K562 (cell line): Measurements from ENCODE around the gene SPRED2. TPM values are rescaled to one million over a fixed set of nuclear protein-coding genes. Genes with fewer than 3 reads are reported as not detected.

ENCODE experiments used
- BCOR ChIP-seq: fragments of 450-650 bp; IDR thresholded peaks from 2 replicates; pipeline ENCODE4 v1.6.1; 2016
- CEBPG ChIP-seq, 3 experiments: fragments of 200-800 bp in 1 of 3; sonication (Bioruptor generic) in 1 of 3; sonication (generic) in 1 of 3; formaldehyde crosslinking in 1 of 3; IDR thresholded peaks in 2 of 3; conservative IDR thresholded peaks in 1 of 3; 2 replicates each; pipeline versions ENCODE4 v1.6.1 to v1.8.0; 2016 to 2022; ENCODE audit warnings: missing compliant biosample characterization in 2 of 3, missing genetic modification characterization in 2 of 3, mild to moderate bottlenecking in 1 of 3, missing genetic modification reagents in 1 of 3
- MIER1 ChIP-seq: fragments of 450-650 bp; IDR thresholded peaks from 2 replicates; pipeline ENCODE4 v1.6.1; 2016; ENCODE audit warnings: antibody characterized with exemption, mild to moderate bottlenecking, low read depth
- MYC ChIP-seq, 2 experiments: fragments of 250-450 bp in 1 of 2; sonication (Bioruptor Pico) in 1 of 2; IDR thresholded peaks; 2 replicates each; pipeline versions ENCODE4 v1.5.1 to v1.6.1; 2012 to 2021; ENCODE audit warnings: low read depth in 2 of 2, borderline replicate concordance in 1 of 2, improper control_type of control experiment in 1 of 2, low read length in 1 of 2, mild to moderate bottlenecking in 1 of 2, moderate library complexity in 1 of 2
- SRSF3 ChIP-seq: fragments of 200-400 bp; formaldehyde crosslinking; IDR thresholded peaks from 2 replicates; pipeline ENCODE4 v1.6.1; 2016; ENCODE audit warnings: mild to moderate bottlenecking, low read length, moderate library complexity; ENCODE audit not compliant: insufficient read depth
- SRSF9 ChIP-seq: fragments of 200-400 bp; formaldehyde crosslinking; IDR thresholded peaks from 2 replicates; pipeline ENCODE4 v1.6.1; 2017; ENCODE audit warnings: low read depth, low read length, borderline replicate concordance
- STAT6 ChIP-seq: sonication (generic); formaldehyde crosslinking; IDR thresholded peaks from 2 replicates; pipeline ENCODE4 v1.8.1; 2023; ENCODE audit warnings: mild to moderate bottlenecking, missing genetic modification reagents
- SUPT5H ChIP-seq: fragments of 450-650 bp; IDR thresholded peaks from 2 replicates; pipeline ENCODE4 v1.6.1; 2016
- TCF3 ChIP-seq: sonication (generic); formaldehyde crosslinking; IDR thresholded peaks from 2 replicates; pipeline ENCODE4 v1.4.0; 2020; ENCODE audit warnings: mild to moderate bottlenecking, missing genetic modification reagents
- ZBTB40 ChIP-seq, 2 experiments: fragments of 450-650 bp in 1 of 2; sonication (generic) in 1 of 2; formaldehyde crosslinking in 1 of 2; IDR thresholded peaks; 2 replicates each; pipeline versions ENCODE4 v1.7.1 to v1.9.0; 2016 to 2022; ENCODE audit warnings: inconsistent platforms in 1 of 2, mild to moderate bottlenecking in 1 of 2, missing genetic modification reagents in 1 of 2
- polyA plus RNA-seq, 8 experiments: library from polyadenylated mRNA; depleted of rRNA in 4 of 8; stranded (reverse) in 5 of 8; unstranded in 3 of 8; fragments of >200 nt; fragmentation: Nextera tagmentation in 2 of 8; fragmentation: Illumina TruSeq in 1 of 8; extraction: Ambion mirVana in 2 of 8; extraction: Trizol in 1 of 8; gene quantifications; 2 replicates each; pipeline versions ENCODE4 v1.2.1 to v1.2.3, GENCODE V29; 2011 to 2014; ENCODE audit warnings: inconsistent platforms in 1 of 8, missing spikeins in 1 of 8
- total RNA-seq, 7 experiments: library from RNA; depleted of rRNA in 6 of 7; stranded (reverse); fragments of >200 nt in 6 of 7; fragmentation: Illumina TruSeq in 2 of 7; extraction: Trizol in 2 of 7; gene quantifications; 2 replicates each; pipeline versions ENCODE4 v1.2.1 to v1.2.3, GENCODE V29; 2011 to 2021; ENCODE audit warnings: low replicate concordance in 1 of 7

Gene SPRED2
- total and polyA plus RNA-seq, 9 of the 15 experiments (the other 6 are each of a cell fraction or from before 2014, with no cell fraction given) = 4.6 to 50.8 (median 14.1) TPM

- TF ChIP-seq STAT6 (CRISPR knock-in tag) = no peak
- TF ChIP-seq SRSF9 = no peak
- no peak for TF ChIP-seq SRSF3
- peak; percentile 66 for TF ChIP-seq MYC (IDR thresholded peaks at IDR 0.05; ENCODE audit: low read depth, low read length)
- no peak for TF ChIP-seq MYC (CRISPR knock-in tag; IDR thresholded peaks at IDR 0.05; ENCODE audit: borderline replicate concordance, low read depth)
- TF ChIP-seq ZBTB40 (IDR thresholded peaks at IDR 0.05) = peak; percentile 47; the same call in 1 of the 2 replicates
- TF ChIP-seq ZBTB40 (CRISPR knock-in tag; IDR thresholded peaks at IDR 0.05) = no peak
- no peak for TF ChIP-seq CEBPG (CRISPR knock-in tag; IDR thresholded peaks at IDR 0.05)
- no peak for TF ChIP-seq CEBPG (tag; conservative IDR thresholded peaks at IDR 0.05 in 1 of 2, IDR thresholded peaks at IDR 0.05 in 1 of 2)
- TF ChIP-seq MIER1 = no peak
- 0 out of 2 replicates have a peak, but pooled peaks have one; percentile 44 for TF ChIP-seq BCOR
- TF ChIP-seq TCF3 (CRISPR knock-in tag) = peak; percentile 79
- peak; percentile 51; the same call in 1 of the 2 replicates for TF ChIP-seq SUPT5H
Measured at GRCh38 chr2:65294701-65295100, 137.7 kb downstream of the SPRED2 start (continued).
